ENCODE data around the gene PTPN7.

DNA sequence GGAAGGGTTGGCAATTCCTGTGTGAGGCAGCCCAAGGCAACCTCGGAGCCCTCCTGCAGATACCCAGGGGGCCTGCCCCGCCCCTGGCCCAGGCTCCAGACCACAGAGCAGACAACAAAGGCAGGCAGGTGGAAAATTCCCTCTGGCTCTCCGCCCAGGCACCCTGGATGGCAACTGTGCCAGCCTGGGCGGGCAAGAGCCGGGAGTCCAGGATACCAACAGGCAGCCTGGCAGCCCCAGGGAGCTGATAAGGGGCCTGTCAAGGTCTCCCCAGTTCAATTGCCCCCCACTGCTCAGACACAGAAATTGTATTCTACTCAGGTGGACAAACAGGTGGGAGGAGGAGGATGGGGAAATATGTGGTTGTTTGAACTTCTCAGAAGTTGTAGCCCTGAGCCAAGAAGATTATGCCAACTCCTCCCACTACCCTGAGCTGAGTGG is 53.1 kb downstream of the PTPN7 start:
- no peak for TF ChIP-seq ZBTB10 (tag by site-specific recombination; IDR thresholded peaks at IDR 0.05)
- TF ChIP-seq, protein P1, sequence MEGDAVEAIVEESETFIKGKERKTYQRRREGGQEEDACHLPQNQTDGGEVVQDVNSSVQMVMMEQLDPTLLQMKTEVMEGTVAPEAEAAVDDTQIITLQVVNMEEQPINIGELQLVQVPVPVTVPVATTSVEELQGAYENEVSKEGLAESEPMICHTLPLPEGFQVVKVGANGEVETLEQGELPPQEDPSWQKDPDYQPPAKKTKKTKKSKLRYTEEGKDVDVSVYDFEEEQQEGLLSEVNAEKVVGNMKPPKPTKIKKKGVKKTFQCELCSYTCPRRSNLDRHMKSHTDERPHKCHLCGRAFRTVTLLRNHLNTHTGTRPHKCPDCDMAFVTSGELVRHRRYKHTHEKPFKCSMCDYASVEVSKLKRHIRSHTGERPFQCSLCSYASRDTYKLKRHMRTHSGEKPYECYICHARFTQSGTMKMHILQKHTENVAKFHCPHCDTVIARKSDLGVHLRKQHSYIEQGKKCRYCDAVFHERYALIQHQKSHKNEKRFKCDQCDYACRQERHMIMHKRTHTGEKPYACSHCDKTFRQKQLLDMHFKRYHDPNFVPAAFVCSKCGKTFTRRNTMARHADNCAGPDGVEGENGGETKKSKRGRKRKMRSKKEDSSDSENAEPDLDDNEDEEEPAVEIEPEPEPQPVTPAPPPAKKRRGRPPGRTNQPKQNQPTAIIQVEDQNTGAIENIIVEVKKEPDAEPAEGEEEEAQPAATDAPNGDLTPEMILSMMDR (tag by site-specific recombination; IDR thresholded peaks at IDR 0.05) = no peak
- TF ChIP-seq ZNF423 (tag by site-specific recombination; IDR thresholded peaks at IDR 0.05) = no peak
- TF ChIP-seq ZNF621 (tag by site-specific recombination; IDR thresholded peaks at IDR 0.05) = no peak
- TF ChIP-seq ZNF530 (tag by site-specific recombination; IDR thresholded peaks at IDR 0.05; ENCODE audit: low read depth) = no peak
- no peak for TF ChIP-seq ZNF23 (tag by site-specific recombination; IDR thresholded peaks at IDR 0.05; ENCODE audit: borderline replicate concordance)
- TF ChIP-seq ZNF341 (tag by site-specific recombination; IDR thresholded peaks at IDR 0.05; ENCODE audit: low read depth) = no peak
- TF ChIP-seq, protein P2, sequence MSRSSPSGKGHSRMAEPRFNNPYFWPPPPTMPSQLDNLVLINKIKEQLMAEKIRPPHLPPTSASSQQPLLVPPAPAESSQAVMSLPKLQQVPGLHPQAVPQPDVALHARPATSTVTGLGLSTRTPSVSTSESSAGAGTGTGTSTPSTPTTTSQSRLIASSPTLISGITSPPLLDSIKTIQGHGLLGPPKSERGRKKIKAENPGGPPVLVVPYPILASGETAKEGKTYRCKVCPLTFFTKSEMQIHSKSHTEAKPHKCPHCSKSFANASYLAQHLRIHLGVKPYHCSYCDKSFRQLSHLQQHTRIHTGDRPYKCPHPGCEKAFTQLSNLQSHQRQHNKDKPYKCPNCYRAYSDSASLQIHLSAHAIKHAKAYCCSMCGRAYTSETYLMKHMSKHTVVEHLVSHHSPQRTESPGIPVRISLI (tag by site-specific recombination; IDR thresholded peaks at IDR 0.05) = no peak

Data from HEK293 (cell line).